Measurements from ENCODE around the gene CDC5L.

Gene CDC5L

DNA sequence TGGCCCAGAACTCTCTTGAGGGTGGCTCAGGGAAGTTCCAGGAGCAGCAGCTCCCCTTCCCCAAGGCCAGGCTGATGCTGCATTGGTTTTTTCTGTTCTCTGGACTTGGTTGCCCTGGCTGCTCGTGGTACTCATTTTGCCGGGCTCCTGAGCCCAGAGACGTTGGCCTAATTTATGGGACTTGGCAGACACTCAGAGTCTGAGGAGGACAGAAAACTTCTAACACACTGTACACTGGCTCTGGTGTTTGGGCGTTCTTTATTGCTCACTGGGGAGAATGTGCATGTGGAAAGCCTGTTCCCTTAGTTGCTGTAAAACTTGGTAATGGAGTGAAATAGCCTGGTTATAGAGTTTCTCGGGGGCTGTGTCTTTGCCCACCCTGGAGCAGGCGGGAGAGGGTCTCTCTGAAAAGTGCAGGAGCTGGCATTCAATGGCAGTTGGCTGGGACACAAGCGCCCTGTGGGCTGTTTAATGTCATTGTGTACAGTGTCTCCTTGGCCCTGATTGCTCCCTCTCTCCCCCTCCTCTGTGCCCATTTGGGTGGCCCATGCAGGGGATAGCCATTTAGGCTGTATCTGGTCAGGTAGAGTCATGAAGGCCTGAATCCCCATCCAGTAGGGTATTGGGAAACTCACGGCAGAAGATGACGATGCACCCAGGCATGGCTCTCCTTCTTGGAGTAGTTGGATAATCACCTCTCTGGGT lies 109.3 kb downstream of the CDC5L start:
- DNase-seq: no peak
- H3K27me3 ChIP-seq (ENCODE audit: insufficient read depth, low read depth, severe bottlenecking): no peaks in the 10 kb centered on the region
- no peaks in the 10 kb centered on the region for H3K36me3 ChIP-seq
- H3K27ac ChIP-seq: no peak overlapping the region
- H3K9me3 ChIP-seq (ENCODE audit: severe bottlenecking): no peaks in the 10 kb centered on the region
- TF ChIP-seq, protein P1, sequence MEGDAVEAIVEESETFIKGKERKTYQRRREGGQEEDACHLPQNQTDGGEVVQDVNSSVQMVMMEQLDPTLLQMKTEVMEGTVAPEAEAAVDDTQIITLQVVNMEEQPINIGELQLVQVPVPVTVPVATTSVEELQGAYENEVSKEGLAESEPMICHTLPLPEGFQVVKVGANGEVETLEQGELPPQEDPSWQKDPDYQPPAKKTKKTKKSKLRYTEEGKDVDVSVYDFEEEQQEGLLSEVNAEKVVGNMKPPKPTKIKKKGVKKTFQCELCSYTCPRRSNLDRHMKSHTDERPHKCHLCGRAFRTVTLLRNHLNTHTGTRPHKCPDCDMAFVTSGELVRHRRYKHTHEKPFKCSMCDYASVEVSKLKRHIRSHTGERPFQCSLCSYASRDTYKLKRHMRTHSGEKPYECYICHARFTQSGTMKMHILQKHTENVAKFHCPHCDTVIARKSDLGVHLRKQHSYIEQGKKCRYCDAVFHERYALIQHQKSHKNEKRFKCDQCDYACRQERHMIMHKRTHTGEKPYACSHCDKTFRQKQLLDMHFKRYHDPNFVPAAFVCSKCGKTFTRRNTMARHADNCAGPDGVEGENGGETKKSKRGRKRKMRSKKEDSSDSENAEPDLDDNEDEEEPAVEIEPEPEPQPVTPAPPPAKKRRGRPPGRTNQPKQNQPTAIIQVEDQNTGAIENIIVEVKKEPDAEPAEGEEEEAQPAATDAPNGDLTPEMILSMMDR (IDR thresholded peaks at IDR 0.05; ENCODE audit: low read depth, low read length): no peak
- no peak overlapping the region for H3K4me3 ChIP-seq (ENCODE audit: low read depth, low read length)

DNA sequence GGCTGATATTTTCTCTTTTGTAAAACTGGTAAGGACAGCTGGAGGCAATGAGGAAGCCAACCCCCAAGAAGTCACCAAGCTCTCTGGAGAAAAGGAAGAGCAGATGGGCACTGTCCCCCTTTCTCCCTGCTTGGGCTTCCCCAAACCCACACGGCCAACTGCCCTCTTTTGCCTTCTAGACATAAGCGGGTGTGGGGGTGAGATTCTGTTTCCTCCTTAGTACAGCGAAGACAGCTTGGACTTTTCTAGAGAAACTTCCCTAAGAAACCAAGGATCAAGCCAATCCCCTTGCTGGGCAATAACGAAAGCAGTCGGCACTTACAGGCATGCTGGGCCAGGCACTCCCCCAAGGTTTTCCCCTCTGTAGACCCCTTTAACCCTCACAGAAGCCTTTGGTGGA lies 110.3 kb downstream of the CDC5L start:
- Histone ChIP-seq H3K27me3 (ENCODE audit: insufficient read depth, low read depth, severe bottlenecking) (no peaks in the 10 kb centered on the region), H3K9me3 (ENCODE audit: severe bottlenecking) (no peaks in the 10 kb centered on the region), H3K36me3 (no peaks in the 10 kb centered on the region), H3K4me3 (ENCODE audit: low read depth, low read length) (no peak overlapping the region), H3K27ac (no peak overlapping the region)
- TF ChIP-seq, protein P1 (IDR thresholded peaks at IDR 0.05; ENCODE audit: low read depth, low read length): no peak
- no peak for DNase-seq

DNA sequence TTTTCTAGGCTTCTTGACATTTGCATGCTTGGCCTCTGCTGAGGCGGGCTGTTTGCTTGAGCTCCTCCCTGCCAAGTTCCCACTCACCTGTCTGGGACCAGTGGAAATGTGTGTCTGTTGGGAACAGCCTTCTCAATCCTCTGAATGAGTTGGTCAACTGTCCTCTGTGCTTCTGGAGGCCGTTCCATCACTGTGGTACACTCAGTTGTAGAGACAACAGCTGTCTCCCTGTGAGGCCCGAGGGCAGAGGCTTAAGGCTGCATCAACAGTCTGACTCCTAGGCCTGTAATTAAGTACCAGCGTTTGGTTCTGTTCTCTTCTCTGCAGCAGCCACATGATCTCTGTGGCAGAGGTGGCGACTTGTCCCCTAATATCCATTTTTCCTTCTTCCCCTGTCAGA lies 110.9 kb downstream of the CDC5L start:
- H3K27ac ChIP-seq: no peak overlapping the region
- DNase-seq: peak; percentile 38
- no peaks in the 10 kb centered on the region for H3K27me3 ChIP-seq (ENCODE audit: insufficient read depth, low read depth, severe bottlenecking)
- no peaks in the 10 kb centered on the region for H3K9me3 ChIP-seq (ENCODE audit: severe bottlenecking)
- no peak overlapping the region for H3K4me3 ChIP-seq (ENCODE audit: low read depth, low read length)
- TF ChIP-seq, protein P1 (IDR thresholded peaks at IDR 0.05; ENCODE audit: low read depth, low read length): no peak
- no peaks in the 10 kb centered on the region for H3K36me3 ChIP-seq

DNA sequence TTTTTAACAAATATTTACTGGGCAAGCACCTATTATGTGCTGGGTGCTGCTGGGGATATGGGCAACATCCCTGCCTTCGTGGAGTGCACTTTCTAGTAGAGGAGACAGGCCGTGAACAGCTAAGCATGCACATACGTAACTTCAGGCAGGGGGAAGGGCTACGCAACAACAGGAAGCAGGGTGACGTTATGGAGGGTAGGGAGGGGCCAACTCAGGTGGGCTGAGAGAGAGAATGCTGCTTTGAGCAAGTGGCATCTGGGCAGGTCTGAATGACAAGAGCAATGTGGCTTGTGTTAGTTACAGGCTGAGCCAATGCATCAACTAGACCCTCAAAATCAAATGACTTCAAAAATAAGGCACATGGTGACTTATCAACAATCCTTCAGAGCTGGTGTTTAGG lies 112.1 kb downstream of the CDC5L start:
- Histone ChIP-seq H3K27me3 (ENCODE audit: insufficient read depth, low read depth, severe bottlenecking) (no peaks in the 10 kb centered on the region), H3K4me3 (ENCODE audit: low read depth, low read length) (no peak overlapping the region), H3K9me3 (ENCODE audit: severe bottlenecking) (no peaks in the 10 kb centered on the region), H3K27ac (no peak overlapping the region), H3K36me3 (no peaks in the 10 kb centered on the region)
- DNase-seq: no peak
- TF ChIP-seq, protein P1 (IDR thresholded peaks at IDR 0.05; ENCODE audit: low read depth, low read length): no peak
